Activated gamma-delta T cell treated with Interleukin-2 at 50 U/mL for 16 hours (primary cell): Measurements from ENCODE around the gene HIPK4.
"Not testable (repeated sequence)": the region's sequence is repeated elsewhere in the genome, so short reads cannot be mapped to it uniquely, and the experiment has no call there.

ENCODE experiments used
- DNase-seq: peaks from one replicate; pipeline ENCODE4 v3.0.0-alpha.2; 2020

The HIPK4 gene

DNA sequence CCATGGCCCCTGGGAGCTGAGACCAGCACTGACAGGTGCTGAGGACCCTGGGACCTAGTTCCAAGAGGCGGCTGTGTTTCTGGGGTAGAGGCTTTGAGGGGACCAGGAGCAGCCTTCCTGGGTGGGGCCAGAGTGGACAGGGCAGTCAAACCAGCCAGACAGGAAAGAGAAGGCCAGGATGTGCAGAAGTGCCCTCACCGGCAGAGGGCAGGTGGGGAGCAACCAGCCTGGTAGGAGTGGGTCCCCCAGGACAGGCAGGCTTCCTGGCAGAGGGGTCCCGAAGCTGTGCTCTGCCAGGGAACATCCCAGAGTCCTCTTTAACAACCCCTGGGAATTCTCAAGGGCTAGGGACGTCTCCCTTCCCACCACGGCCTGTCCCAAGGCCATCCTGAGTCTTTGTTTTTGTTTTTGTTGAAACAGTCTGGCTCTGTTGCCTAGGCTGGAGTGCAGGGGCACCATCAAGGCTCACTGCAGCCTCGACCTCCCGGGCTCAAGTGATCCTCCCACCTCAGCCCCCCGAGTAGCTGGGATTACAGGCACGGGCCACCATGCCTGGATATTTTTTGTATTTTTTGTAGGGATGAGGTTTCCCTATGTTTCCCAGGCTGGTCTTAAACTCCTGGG is 3.0 kb upstream of the HIPK4 start:
- no peak for DNase-seq

DNA sequence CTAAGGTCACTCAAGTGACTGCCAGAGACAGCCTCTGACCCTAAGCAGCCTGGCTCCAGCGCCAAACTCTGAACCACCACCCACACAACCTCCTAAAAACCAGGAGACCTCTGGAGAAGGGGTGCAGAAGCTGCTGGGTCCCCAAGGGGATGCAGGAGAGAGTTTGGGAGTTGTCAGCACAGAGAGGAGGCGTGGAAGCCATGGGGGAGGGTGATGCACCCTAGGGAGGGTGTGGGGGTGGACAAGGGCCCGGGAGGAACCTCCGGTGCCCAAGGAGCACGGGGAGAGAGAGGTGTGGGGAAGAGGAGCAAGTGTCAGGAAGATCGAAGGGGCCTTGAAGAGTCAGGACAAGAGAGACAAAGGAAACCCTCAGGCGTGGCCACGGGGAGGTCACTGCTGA is 2.1 kb upstream of the HIPK4 start:
- no peak for DNase-seq

DNA sequence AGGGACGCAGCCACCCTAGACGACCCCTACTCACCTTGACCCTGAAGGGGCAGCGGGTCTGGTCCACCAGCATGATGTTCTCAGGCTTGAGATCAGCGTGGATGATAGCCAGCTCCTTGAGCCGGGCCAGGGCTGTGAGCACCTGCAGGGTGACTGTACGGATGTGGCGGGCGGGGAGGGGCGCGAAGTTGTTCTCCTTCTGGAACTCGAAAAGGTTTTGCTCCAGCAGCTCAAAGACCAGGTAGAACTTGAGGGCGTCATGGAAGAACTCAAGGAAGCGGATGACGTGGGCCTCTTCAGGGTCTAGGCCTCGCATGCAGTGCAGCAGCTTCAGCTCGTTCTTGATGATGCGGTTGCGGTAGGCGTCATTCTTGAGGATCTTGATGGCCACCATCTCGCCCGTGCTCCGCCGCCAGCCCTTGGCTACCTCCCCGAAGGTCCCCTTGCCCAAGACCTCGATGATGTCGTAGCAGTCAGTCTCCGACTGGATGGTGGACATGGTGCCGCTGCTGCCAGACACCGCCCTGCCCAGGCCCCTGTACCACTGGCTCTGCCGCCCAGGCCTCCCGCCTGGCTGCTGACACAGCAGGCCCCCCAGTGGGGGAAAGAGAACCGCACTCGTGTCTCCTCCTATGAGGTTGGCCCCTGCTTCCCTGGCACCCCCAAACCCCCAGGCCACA is 437 bp downstream of the HIPK4 start:
- no peak for DNase-seq

DNA sequence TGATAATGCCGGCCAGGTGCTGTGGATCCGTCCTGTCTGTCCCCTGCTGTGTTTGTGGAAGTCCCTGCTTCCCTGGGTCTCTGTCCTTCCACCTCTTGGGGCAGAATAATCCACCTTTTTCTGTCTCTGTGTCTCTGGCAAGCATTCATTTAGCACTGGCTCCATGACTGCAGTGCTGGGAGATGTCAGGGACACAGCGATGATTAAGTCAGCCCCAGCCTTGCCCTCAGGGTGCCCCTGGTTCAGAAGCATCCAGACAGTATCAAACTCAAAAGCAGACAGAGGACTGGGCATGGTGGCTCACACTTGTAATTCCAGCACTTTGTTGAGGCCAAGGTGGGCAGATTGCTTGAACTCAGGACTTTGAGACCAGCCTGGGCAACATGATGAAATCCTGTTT is 1.5 kb downstream of the HIPK4 start:
- DNase-seq, result no peak

DNA sequence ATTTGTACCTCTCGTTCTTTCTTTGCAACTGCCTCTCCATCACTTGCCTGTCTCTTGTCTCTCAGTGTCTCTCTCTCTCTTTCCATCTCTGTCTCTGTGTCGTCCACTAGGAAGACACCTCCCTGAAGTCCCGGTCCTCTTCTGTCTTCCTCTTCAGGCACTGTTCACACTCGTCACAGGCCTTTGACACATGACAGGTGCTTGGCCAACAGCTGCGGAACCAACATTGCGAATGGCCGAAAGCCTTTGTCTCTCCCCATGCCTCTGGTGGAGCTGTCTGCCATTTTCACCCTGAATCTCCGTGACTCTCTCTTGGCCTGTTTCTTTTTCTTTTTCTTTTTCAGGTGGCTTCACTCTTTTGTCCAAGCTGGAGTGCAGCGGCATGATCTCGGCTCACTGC is 2.8 kb downstream of the HIPK4 start:
- no peak for DNase-seq

DNA sequence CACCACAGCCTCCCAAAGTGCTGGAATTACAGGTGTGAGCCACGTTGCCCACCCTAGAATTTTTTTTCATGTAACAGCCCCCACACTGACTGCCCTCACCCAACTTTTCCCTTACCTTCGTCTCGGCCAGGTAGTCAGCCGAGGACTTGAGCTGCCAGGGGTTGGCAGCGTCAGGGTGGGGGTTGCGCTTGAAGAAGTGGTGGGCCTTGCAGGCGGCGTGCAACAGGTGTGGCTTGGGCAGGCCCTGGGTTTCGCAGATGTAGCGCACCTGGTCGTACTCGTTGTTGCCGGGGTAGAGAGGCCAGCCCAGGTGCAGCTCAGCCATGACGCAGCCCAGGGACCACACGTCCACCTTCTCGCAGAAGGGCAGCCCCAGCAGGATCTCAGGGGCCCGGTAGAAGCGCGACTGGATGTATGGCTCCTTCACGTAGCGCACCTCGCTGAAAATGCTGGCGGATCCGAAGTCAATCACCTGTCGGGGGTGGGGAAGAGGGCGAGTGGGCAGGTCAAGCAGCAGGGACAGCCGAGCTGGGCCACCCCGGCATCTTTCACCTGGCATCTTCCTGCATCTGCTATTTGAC is 6.2 kb downstream of the HIPK4 start:
- DNase-seq, result no peak

DNA sequence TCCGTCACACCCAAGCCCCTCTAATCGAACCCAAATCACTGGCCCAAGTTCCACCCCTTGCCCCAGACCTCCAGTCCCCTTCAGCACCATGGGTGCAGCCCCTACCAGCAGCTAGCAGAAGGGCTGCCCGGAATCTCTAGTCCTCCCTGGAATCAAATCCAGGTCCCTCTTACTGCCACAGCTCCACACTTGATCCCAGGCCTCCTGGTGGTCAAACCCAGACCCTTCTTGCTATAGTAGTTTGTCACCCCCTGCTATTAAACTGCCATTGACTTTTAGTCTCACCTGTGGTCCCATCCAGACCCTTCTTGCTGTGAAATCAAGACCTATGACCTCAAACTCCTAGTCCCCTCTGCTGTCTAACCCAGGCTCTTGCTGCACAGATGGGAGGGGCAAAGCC is 8.7 kb downstream of the HIPK4 start:
- no peak for DNase-seq

DNA sequence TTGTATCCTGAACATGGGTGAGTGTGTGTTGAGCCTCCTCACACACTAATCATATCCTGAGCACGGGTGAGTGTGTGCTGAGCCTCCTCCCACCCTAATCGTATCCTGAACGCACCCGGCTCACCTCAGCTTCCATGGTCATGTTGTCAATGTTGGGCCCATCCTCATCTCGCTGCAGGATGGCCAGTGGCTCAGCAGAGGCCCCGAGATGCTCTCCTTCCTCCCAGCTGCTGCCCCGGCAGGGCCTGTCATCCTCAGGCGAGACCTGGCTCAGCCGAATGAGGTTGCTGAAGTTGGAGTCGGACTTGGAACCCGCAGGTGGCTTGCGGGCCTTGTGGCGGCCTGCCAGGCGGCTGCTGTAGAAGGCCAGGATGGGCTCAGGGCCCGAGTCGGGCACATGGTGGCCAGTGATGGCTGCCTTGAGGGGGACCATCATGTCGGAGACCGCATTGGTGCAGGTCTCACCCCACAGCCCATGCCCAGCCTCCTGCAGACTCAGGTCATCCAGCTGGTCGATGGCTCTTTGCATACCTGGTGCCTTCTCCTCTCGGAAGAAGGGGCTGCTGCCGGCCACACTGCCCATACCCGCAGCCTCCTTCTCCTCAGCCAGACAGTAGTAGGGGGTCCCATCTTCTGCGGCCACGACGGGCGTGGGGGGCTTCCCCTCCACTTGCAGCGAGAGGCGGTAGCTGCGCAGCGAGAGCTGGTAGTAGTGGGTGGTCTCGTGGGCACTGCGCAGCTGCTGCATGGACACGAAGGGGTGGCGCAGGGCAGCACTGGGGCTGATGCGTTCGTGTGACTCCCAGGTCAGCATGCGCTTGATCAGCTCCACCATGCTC is 9.6 kb downstream of the HIPK4 start:
- DNase-seq, result no peak

DNA sequence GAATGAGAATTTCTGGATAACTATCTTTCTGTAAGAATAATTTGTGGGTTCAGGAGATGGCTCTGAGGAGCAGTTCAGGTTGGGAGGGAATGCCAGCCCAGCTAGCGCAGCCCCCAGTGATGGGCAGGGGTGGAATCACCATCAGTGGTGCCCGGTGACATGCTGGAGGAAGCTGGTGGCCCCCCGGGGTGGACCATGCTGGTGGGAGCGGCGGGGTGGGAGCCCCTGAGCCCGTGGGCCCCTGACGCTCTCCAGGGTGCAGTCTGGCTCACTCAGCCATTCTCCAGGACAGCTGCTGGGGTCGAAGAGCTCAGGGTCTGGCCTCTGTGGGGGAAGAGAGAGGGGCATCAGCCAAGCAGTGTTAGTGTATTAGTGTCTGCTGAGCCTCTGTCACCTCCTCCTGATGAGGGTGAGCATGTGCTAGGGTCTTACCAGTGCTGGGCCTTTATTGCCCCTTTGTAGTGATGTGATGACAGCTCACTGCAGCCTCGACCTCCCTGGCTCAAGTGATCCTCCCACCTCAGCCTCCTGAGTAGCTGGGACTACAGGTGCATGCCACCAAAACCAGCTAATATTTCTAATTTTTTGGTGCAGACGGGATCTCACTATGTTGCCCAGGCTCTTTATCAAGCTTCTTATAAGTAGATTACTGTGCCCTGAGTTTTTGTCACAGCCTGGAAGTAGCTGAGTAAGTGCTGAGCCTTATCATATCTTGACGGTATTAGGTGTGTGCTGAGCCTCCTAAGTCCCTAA is 10.4 kb downstream of the HIPK4 start:
- no peak for DNase-seq

DNA sequence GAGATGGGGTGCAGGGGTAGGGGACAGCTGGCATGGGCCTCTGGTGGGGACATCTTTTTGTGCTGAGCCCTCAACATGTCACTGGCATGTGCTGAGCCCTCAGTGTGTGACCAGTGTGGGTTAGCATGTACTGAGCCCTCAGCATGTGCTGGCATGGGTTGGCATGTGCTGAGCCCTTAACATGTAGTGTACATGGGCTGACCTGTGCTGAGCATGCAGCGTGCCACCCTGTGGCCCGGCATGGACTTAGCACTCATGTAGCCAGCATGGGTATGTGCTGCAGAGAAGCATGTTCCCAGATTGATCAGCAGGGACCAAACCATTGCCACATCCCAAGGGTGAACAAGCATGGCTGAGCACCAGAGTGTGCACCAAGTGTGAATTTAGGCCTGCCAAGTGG is 11.5 kb downstream of the HIPK4 start:
- DNase-seq, result no peak

DNA sequence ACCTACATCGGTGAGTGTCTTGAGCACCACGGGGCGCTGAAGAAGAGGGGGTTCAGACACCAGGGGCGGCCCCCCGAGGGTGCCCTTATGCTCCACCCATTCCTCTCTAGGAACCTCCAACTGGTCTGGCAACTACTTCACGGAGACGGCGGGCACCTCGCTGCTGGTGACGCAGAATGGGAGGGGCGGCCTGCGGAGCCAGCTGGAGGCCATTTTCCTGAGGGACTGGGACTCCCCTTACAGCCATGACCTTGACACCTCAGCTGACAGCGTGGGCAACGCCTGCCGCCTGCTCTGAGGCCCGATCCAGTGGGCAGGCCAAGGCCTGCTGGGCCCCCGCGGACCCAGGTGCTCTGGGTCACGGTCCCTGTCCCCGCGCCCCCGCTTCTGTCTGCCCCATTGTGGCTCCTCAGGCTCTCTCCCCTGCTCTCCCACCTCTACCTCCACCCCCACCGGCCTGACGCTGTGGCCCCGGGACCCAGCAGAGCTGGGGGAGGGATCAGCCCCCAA is 12.1 kb downstream of the HIPK4 start:
- no peak for DNase-seq

DNA sequence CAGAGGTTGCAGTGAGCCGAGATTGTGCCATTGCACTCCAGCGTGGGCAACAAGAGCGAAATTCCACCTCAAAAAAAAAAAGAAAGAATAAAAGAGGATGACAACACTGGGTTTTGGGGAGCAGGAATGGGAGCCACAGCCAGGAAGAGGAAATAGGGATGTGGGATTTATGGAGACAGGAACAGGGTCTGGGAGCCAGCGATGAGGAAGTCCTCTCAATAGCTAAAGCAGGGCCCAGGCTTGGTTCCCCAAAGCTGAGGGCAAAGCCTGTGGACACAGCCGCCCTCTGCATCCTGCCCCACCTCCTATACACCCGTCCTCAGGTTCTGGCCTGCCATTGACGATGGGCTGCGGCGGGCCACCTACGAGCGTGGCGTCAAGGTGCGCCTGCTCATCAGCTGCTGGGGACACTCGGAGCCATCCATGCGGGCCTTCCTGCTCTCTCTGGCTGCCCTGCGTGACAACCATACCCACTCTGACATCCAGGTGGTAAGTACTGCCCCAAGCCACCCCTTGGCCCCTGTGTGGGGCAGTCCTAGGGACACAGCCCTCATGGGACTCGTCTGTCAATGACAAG is 13.6 kb downstream of the HIPK4 start:
- DNase-seq, result no peak

DNA sequence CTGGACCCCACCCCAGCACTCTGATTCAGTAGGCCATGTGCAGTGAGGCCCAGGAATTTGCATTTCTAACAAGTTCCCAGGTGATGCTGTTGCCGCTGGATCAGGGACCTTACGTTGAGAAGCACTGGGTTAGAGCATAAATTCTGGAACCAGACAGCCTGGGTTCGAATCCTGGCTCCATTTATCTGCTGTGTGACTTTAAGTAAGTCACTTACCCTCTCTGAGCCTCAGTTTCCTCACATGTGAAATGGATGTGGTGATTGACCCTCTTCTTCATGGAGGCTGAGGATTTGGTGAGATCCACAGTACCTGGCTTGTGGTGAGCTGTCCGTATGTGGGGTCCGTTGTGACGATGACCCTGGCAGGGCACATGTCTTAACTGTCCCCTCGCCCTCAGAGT is 15.9 kb downstream of the HIPK4 start:
- DNase-seq, result no peak

DNA sequence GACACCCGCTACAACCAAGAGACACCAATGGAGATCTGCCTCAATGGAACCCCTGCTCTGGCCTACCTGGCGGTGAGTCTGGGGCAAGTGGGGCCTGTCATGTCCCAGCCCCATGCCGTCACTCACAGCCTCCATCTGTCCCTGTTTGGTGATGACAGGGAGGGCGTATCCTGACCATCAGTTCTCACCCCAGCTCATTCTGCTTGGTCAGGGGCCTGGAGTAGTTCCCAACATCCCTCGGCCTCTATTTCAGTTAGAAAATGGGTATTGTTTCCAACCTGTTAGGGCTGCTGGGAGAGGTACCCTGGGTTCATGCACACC is 18.2 kb downstream of the HIPK4 start:
- no peak for DNase-seq

DNA sequence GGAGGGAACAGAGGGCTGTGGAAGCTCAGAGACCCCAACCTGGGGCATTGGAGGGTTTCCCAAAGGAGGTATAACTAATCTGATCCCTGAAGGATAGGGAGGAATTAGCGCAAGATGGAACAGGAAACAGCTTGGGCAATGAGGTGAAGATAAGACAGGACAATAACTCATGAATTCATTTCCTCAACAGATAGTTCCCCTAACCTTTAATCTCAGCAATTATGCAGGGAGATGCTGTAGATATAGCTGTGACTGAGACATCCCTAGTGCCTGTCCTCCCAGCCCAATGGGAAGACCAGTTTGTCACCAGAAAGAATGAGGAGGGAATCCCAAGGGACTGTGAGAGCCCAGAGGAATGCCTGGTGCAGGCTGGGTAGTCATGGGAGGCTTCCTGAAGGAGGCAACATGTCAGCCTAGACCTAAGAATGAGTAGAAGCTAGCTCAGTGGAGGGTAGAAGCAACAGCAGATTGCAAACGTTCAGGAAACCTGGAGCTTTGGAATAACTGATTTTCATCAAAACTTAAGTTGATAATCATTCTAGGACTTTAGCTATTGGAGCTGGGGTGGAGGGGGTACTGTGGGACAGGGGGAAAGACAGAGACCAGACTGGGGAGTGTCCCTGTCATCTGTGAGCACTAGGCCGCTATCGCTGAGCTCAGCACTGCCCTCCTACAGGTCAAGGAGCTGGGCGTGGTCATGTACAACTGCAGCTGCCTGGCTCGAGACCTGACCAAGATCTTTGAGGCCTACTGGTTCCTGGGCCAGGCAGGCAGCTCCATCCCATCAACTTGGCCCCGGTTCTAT is 18.8 kb downstream of the HIPK4 start:
- no peak for DNase-seq

DNA sequence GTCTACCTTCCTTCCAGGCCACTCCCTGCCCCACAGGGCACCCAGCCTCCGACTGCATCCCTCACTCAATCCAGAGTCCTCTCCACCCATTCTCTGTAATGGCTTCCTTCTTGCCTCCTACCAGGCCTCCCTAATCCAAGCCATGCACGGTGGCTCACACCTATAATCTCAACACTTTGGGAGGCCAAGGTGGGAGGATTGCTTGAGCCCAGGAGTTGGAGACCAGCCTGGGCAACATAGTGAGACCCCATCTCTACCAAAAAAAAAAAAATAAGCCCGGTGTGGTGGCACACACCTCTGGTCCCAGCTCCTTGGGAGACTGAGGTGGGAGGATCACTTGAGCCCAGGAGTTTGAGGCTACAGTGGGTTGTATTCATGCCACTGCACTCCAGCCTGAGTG is 19.7 kb downstream of the HIPK4 start:
- not testable (repeated sequence) for DNase-seq

DNA sequence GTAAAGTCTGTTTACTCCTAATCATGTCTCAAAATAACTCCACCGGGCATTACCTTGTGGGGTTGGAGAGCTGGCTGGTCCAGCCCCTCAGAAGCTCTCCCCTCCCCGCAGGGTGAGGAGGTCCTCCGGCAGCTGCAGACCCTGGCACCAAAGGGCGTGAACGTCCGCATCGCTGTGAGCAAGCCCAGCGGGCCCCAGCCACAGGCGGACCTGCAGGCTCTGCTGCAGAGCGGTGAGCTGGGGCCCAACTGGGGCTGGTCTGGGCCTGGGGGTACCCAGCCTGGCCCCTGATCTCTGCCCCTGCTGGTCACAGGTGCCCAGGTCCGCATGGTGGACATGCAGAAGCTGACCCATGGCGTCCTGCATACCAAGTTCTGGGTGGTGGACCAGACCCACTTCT is 20.2 kb downstream of the HIPK4 start:
- DNase-seq, result no peak

DNA sequence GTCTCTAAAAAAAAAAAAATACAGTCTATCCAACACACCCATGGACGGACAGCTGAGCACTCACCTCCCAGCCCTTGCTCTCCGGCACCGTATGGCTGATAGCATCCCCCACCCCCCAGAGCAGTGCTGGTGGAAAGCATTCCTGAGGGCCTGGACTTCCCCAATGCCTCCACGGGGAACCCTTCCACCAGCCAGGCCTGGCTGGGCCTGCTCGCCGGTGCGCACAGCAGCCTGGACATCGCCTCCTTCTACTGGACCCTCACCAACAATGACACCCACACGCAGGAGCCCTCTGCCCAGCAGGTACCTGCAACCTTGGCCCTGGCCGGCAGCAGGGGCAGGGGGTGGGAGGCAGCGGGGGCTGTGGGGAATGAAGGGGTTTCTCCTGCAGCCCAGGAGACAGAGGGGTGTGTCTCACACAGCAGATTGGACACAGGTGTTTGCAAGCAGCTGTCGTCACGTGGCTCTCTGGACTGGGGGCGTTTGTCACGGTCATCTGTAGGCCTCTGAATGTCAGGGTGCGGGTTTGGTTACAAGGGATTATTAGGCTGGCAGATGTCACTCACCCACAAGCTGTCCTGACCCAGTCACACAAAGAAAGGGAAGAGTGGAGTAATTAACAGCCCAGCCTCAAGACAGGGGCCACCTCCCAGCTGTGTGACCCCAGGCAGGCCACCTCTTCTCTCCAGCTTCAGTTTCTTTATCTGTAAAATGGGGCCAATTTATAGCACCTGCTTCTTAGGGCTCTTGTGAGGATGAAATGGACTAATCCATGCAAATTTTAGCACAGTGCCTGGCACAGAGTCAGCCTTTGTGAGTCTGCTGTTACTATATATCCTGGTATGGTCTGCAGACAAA is 22.2 kb downstream of the HIPK4 start:
- DNase-seq, result no peak

DNA sequence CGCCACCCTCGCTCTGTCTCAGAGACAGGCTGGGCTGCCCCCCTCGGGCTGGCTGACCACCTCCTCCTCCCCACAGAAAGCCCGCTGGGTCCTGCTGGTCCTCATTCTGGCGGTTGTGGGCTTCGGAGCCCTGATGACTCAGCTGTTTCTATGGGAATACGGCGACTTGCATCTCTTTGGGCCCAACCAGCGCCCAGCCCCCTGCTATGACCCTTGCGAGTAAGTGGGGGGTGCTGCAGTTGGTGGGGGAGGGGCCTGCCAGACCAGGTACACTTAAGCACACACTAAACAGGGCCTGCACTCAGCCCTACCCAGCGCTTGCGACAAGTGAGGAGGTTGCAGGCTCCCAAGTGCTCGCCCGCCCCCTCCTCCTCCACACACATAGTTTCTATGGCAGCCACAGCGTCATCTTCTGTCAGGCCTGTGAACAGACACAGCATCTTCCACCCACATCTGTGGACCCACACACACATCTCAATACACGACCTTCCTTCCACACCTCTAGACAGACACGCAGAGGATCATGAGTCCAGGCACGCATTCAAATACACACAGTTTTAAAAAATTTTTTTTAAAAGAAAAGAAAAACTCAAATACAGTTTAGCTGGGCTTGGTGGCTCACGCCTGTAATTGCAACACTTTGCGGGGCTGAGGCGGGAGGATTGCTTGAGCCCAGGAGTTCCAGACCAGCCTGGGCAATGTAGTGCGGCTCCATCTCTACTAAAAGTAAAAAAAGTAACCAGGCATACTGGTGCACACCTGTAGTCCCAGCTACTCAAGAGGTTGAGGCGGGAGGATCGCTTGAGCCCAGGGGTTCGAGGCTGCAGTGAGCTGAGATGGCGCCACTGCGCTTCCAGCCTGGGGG is 23.1 kb downstream of the HIPK4 start:
- no peak for DNase-seq
